H1 (cell line): ENCODE results near the gene NIPAL1. TPM values are rescaled to one million over a fixed set of nuclear protein-coding genes. Genes with fewer than 3 reads are reported as not detected.

ENCODE experiments used
- CTCF ChIA-PET: fragments of 300-600 bp; sonication (Branson Sonifier 250); formaldehyde crosslinking; loops from one replicate; lab custom pipeline; 2021; ENCODE audit not compliant: partially characterized antibody; lab: Charles Lee
- POLR2A ChIA-PET: fragments of 300-600 bp; sonication (Branson Sonifier 250); formaldehyde crosslinking; loops from one replicate; lab custom pipeline; 2021; ENCODE audit warnings: inconsistent platforms; ENCODE audit not compliant: partially characterized antibody; lab: Charles Lee
- DNase-seq, 2 experiments: peaks; one replicate each; pipeline versions ENCODE4 v3.0.0 to v3.0.0-alpha.2; 2010 to 2022; ENCODE audit warnings: low spot score in 2 of 2, low read depth in 1 of 2, mixed read lengths in 1 of 2
- FAIRE-seq: peaks from 2 replicates; lab custom pipeline; 2011; peaks lifted over from hg19 to GRCh38; lab: Jason Lieb, UNC
- H2AFZ ChIP-seq: 2 replicates; pipeline ENCODE4 v1.8.1; 2012; ENCODE audit warnings: low read length, inconsistent platforms
- H2AK5ac ChIP-seq: 2 replicates; pipeline ENCODE4 v1.6.1; 2013; ENCODE audit warnings: low read depth, low read length
- H2BK120ac ChIP-seq: replicated peaks from 2 replicates; pipeline ENCODE3; 2013; ENCODE audit warnings: low read depth, low read length, inconsistent platforms
- H2BK12ac ChIP-seq: 2 replicates; pipeline ENCODE4 v1.6.1; 2013; ENCODE audit warnings: low read depth, low read length
- H2BK15ac ChIP-seq: 2 replicates; pipeline ENCODE4 v1.6.1; 2013; ENCODE audit warnings: low read length
- H2BK20ac ChIP-seq: 2 replicates; pipeline ENCODE4 v1.6.1; 2013; ENCODE audit warnings: low read length
- H2BK5ac ChIP-seq: 2 replicates; pipeline ENCODE4 v1.6.1; 2013; ENCODE audit warnings: low read depth, low read length
- H3K14ac ChIP-seq: 2 replicates; pipeline ENCODE4 v1.6.1; 2013; ENCODE audit warnings: inconsistent platforms; ENCODE audit not compliant: insufficient read length
- H3K18ac ChIP-seq: 2 replicates; pipeline ENCODE4 v1.6.1; 2013; ENCODE audit warnings: low read length; ENCODE audit errors: extremely low read depth
- H3K23ac ChIP-seq: 2 replicates; pipeline ENCODE4 v1.6.1; 2013; ENCODE audit warnings: inconsistent platforms; ENCODE audit not compliant: insufficient read length
- H3K23me2 ChIP-seq: 2 replicates; pipeline ENCODE4 v1.6.1; 2013; ENCODE audit warnings: low read depth, low read length
- H3K27ac ChIP-seq: 2 replicates; pipeline ENCODE4 v1.6.1; 2011; ENCODE audit warnings: low read depth, low read length, inconsistent platforms
- H3K27me3 ChIP-seq, 4 experiments: replicated peaks in 1 of 4; 1 replicate in 1 of 4; 2 replicates in 3 of 4; pipeline versions ENCODE4 v1.6.1 to v1.8.1; 2011 to 2013; ENCODE audit warnings: low read length in 3 of 4, mild to moderate bottlenecking in 3 of 4, inconsistent platforms in 2 of 4, mixed read lengths in 2 of 4, moderate library complexity in 1 of 4; ENCODE audit not compliant: control insufficient read depth in 3 of 4, insufficient read depth in 3 of 4; ENCODE audit errors: extremely low read depth in 1 of 4
- H3K36me3 ChIP-seq, 4 experiments: 2 replicates each; pipeline versions ENCODE4 v1.6.1 to v1.8.1; 2011 to 2013; ENCODE audit warnings: mild to moderate bottlenecking in 4 of 4, low read length in 3 of 4, moderate library complexity in 2 of 4, control low read depth in 1 of 4, inconsistent platforms in 1 of 4; ENCODE audit not compliant: insufficient read depth in 4 of 4, control insufficient read depth in 2 of 4
- H3K4ac ChIP-seq: replicated peaks from 2 replicates; pipeline ENCODE3; 2013; ENCODE audit warnings: low read length, low read depth, mixed read lengths, inconsistent platforms; ENCODE audit not compliant: insufficient read length
- H3K4me1 ChIP-seq, 4 experiments: replicated peaks in 1 of 4; 1 replicate in 1 of 4; 2 replicates in 3 of 4; pipeline versions ENCODE4 v1.6.1 to v1.8.1; 2011 to 2013; ENCODE audit warnings: low read length in 3 of 4, inconsistent platforms in 2 of 4, mixed read lengths in 1 of 4; ENCODE audit not compliant: insufficient read depth in 4 of 4, control insufficient read depth in 3 of 4
- H3K4me2 ChIP-seq, 2 experiments: 2 replicates each; pipeline versions ENCODE4 v1.6.1 to v1.8.1; 2011 to 2013; ENCODE audit warnings: low read depth in 2 of 2, low read length in 2 of 2, control low read depth in 1 of 2, inconsistent platforms in 1 of 2, mild to moderate bottlenecking in 1 of 2; ENCODE audit not compliant: insufficient read depth in 1 of 2
- H3K4me3 ChIP-seq, 4 experiments: fragments of 200-600, 300-600 bp in 1 of 4; sonication (generic), shearing (Covaris generic), sonication (Bioruptor Twin) in 1 of 4; 2 replicates each; pipeline versions ENCODE4 v1.5.1 to v1.8.1; 2011 to 2016; ENCODE audit warnings: low read length in 4 of 4, low read depth in 3 of 4, control low read depth in 2 of 4, inconsistent platforms in 2 of 4, mild to moderate bottlenecking in 2 of 4, mixed read lengths in 1 of 4, moderate library complexity in 1 of 4; ENCODE audit not compliant: insufficient read depth in 2 of 4; ENCODE audit errors: extremely low read depth in 1 of 4
- H3K56ac ChIP-seq: replicated peaks from 2 replicates; pipeline ENCODE3; 2013; ENCODE audit warnings: low read depth, mild to moderate bottlenecking, mixed read lengths, low read length, inconsistent platforms; ENCODE audit not compliant: insufficient read length
- H3K79me1 ChIP-seq: 2 replicates; pipeline ENCODE4 v1.6.1; 2013; ENCODE audit warnings: low read depth, low read length, control low read depth
- H3K79me2 ChIP-seq, 2 experiments: 2 replicates each; pipeline versions ENCODE4 v1.6.1 to v1.8.1; 2012 to 2013; ENCODE audit warnings: low read length in 2 of 2, mild to moderate bottlenecking in 2 of 2, inconsistent platforms in 1 of 2; ENCODE audit not compliant: insufficient read depth in 2 of 2, control insufficient read depth in 1 of 2
- H3K9ac ChIP-seq, 4 experiments: replicated peaks in 1 of 4; 1 replicate in 1 of 4; 2 replicates in 3 of 4; pipeline versions ENCODE4 v1.6.1 to v1.8.1; 2011 to 2013; ENCODE audit warnings: low read depth in 3 of 4, low read length in 3 of 4, control low read depth in 2 of 4, mild to moderate bottlenecking in 2 of 4, moderate library complexity in 2 of 4, inconsistent platforms in 1 of 4; ENCODE audit errors: extremely low read depth in 1 of 4
- H3K9me3 ChIP-seq, 2 experiments: 2 replicates each; pipeline versions ENCODE4 v1.6.1 to v1.8.1; 2012 to 2013; ENCODE audit warnings: mild to moderate bottlenecking in 2 of 2, moderate library complexity in 2 of 2, control low read depth in 1 of 2, inconsistent platforms in 1 of 2, low read depth in 1 of 2, low read length in 1 of 2, mixed read lengths in 1 of 2; ENCODE audit not compliant: insufficient read depth in 2 of 2
- H4K20me1 ChIP-seq, 2 experiments: replicated peaks in 1 of 2; 2 replicates each; pipeline versions ENCODE3 to v1.8.1; 2011 to 2013; ENCODE audit warnings: inconsistent platforms in 2 of 2, low read length in 2 of 2, mild to moderate bottlenecking in 1 of 2; ENCODE audit not compliant: insufficient read depth in 2 of 2, control insufficient read depth in 1 of 2
- H4K5ac ChIP-seq: 2 replicates; pipeline ENCODE4 v1.6.1; 2013; ENCODE audit warnings: low read length, low read depth, mixed read lengths, inconsistent platforms; ENCODE audit not compliant: insufficient read length
- H4K8ac ChIP-seq: 2 replicates; pipeline ENCODE4 v1.8.0; 2013; ENCODE audit warnings: mild to moderate bottlenecking, moderate library complexity, low read length, inconsistent platforms; ENCODE audit not compliant: insufficient read depth; ENCODE audit errors: extremely low read depth
- H4K91ac ChIP-seq: replicated peaks from 2 replicates; pipeline ENCODE3; 2013; ENCODE audit warnings: low read length, mixed read lengths, inconsistent platforms; ENCODE audit not compliant: insufficient read length
- EP300 ChIP-seq, 2 experiments: IDR thresholded peaks; 1 replicate in 1 of 2; 2 replicates in 1 of 2; pipeline ENCODE4 v1.6.1; 2011 to 2012; ENCODE audit warnings: low read depth in 2 of 2, low read length in 2 of 2, mild to moderate bottlenecking in 2 of 2, borderline replicate concordance in 1 of 2, inconsistent platforms in 1 of 2, moderate library complexity in 1 of 2
- JUND ChIP-seq: IDR thresholded peaks from 2 replicates; pipeline ENCODE4 v1.6.1; 2011; ENCODE audit warnings: mild to moderate bottlenecking, improper control_type of control experiment, low read length
- KDM5A ChIP-seq: fragments of 200-600 bp; IDR thresholded peaks from 2 replicates; pipeline ENCODE4 v1.7.1; 2012; ENCODE audit warnings: mild to moderate bottlenecking, low read length, inconsistent platforms, mixed read lengths
- PHF8 ChIP-seq: fragments of 200-600 bp; sonication (generic); conservative IDR thresholded peaks from 2 replicates; pipeline ENCODE4 v1.7.1; 2012; ENCODE audit warnings: low read depth, mild to moderate bottlenecking, inconsistent platforms, low read length, moderate library complexity
- RBBP5 ChIP-seq: IDR thresholded peaks from 2 replicates; pipeline ENCODE4 v1.7.1; 2012; ENCODE audit warnings: low read depth, mild to moderate bottlenecking, inconsistent platforms, low read length, moderate library complexity, borderline replicate concordance
- USF2 ChIP-seq: IDR thresholded peaks from 2 replicates; pipeline ENCODE4 v1.6.1; 2011; ENCODE audit warnings: low read length, improper control_type of control experiment
- WGBS, 2 experiments: shearing (Covaris generic) in 1 of 2; methylation state at CpG; one replicate each; pipeline versions ENCODE4 v1.1.6 to v1.1.7; 2013 to 2015; ENCODE audit warnings: low lambda C conversion rate in 2 of 2, mixed read lengths in 2 of 2, inconsistent platforms in 1 of 2, low coverage in 1 of 2, missing lambda C conversion rate in 1 of 2; ENCODE audit not compliant: insufficient replicate concordance in 2 of 2, insufficient coverage in 1 of 2, insufficient read length in 1 of 2; ENCODE audit errors: extremely low coverage in 1 of 2, missing lambda C conversion rate in 1 of 2; 5-methylcytosine and 5-hydroxymethylcytosine counted together
- polyA plus RNA-seq, 7 experiments: library from polyadenylated mRNA; depleted of rRNA in 3 of 7; stranded (reverse) in 5 of 7; unstranded in 2 of 7; fragments of >200 nt in 5 of 7; fragments of 200-250 nt in 2 of 7; gene quantifications; 1 replicate in 5 of 7; 2 replicates in 1 of 7; 4 replicates in 1 of 7; pipeline versions ENCODE4 v1.2.1 to v1.2.3, GENCODE V29; 2011 to 2013; ENCODE audit warnings: missing spikeins in 2 of 7, mixed read lengths in 2 of 7
- total RNA-seq: library from RNA; stranded (reverse); fragmentation: NEBNext Ultra II Directional; extraction: Animal tissue kit (Norgen Biotek cat#: 25700); gene quantifications from 2 replicates; pipeline ENCODE4 v1.2.1, GENCODE V29; 2021
- TF ChIP-seq, protein P1 (sequence below): IDR thresholded peaks from 2 replicates; pipeline ENCODE4 v1.6.1; 2011; ENCODE audit warnings: low read depth, mild to moderate bottlenecking, low read length; ENCODE audit not compliant: insufficient read depth

NIPAL1 gene
- total and polyA plus RNA-seq, 2 of the 8 experiments (the other 6 are each of a cell fraction or from before 2014, with no cell fraction given) = 1.4 to 4.9 TPM

DNA sequence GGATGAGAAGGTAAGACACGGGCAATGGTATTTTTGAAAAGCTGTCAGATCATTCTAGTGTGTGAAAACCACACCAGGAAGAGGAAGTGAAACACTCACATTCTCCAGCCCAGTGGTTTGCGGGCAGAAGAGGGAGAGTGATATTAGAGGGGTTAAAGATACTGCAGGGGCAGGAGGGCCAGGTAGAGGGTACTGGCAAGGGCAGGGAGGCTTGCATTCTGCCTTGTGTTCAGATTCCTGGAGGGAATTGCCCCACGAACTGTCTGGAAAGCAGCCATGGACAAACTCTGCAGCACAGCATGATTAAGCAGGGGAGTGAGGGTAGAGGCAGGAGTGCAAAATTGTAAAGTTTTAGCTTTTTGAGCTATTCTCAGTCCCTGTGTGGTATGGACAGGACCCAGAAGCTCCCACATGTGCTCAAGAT lies 30.9 kb downstream of the NIPAL1 start:
- H2BK12ac ChIP-seq = no peak overlapping the region
- TF ChIP-seq KDM5A = no peak
- TF ChIP-seq, protein P1, sequence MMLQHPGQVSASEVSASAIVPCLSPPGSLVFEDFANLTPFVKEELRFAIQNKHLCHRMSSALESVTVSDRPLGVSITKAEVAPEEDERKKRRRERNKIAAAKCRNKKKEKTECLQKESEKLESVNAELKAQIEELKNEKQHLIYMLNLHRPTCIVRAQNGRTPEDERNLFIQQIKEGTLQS = no peak
- TF ChIP-seq PHF8 = no peak
- TF ChIP-seq USF2 = no peak
- no peak for TF ChIP-seq EP300 (IDR thresholded peaks at IDR 0.05; ENCODE audit: borderline replicate concordance in 1 of 2, low read depth in 2 of 2, low read length in 2 of 2)
- TF ChIP-seq JUND = no peak
- no peak for TF ChIP-seq RBBP5
- no peaks in the 10 kb centered on the region for H3K79me1 ChIP-seq
- no peaks in the 10 kb centered on the region for H3K36me3 ChIP-seq
- H4K20me1 ChIP-seq = no peaks in the 10 kb centered on the region
- H3K9ac ChIP-seq = no peak overlapping the region; a peak in 2 of 7 replicates
- no peaks in the 10 kb centered on the region for H3K27me3 ChIP-seq
- H3K23ac ChIP-seq = no peak overlapping the region
- H2BK5ac ChIP-seq = no peak overlapping the region
- no peak overlapping the region for H4K5ac ChIP-seq
- 85% methylated on average over 3 of the region's 3 CpGs; no CpG with 5 or more reads in 1 of the 2 experiments for WGBS, 2 experiments
- DNase-seq (no peak), FAIRE-seq (no peak)
- H3K4ac ChIP-seq = no peak overlapping the region
- H4K91ac ChIP-seq = no peak overlapping the region
- H2BK20ac ChIP-seq = no peak overlapping the region
- no peak overlapping the region for H2BK15ac ChIP-seq
- no peak overlapping the region for H2BK120ac ChIP-seq
- CTCF ChIA-PET = interaction anchor here (0.8 to 9.3 kb wide), 4 partner anchors 10 to 114 kb away, joined by 3 to 85 read pairs (median 3); no protein-coding TSS in a partner anchor
- no peak overlapping the region for H3K4me2 ChIP-seq
- no peaks in the 10 kb centered on the region for H3K23me2 ChIP-seq
- POLR2A ChIA-PET = interaction anchor here (0.9 kb wide), 1 partner anchor 11 kb away, joined by 4 read pairs; no protein-coding TSS in a partner anchor
- H3K18ac ChIP-seq = no peak overlapping the region
- H2AFZ ChIP-seq = peak overlapping the region; percentile 81
- H3K4me1 ChIP-seq = no peaks in the 10 kb centered on the region; a peak in 1 of 7 replicates
- no peak overlapping the region for H3K56ac ChIP-seq
- H3K27ac ChIP-seq = no peak overlapping the region
- H3K9me3 ChIP-seq = no peaks in the 10 kb centered on the region
- no peaks in the 10 kb centered on the region for H3K79me2 ChIP-seq
- H2AK5ac ChIP-seq = no peak overlapping the region
- H3K4me3 ChIP-seq = no peak overlapping the region
- no peak overlapping the region for H4K8ac ChIP-seq
- H3K14ac ChIP-seq = no peak overlapping the region
